ENCODE results near the gene CRISPLD2.

Gene CRISPLD2

GRCh38 chr16:84891149-84891795 is 71.5 kb downstream of the CRISPLD2 start:
- Histone ChIP-seq H3K36me3 (ENCODE audit: control insufficient read depth in 2 of 2, insufficient read depth in 1 of 2, low read length in 2 of 2) (no peaks in the 10 kb centered on the region), H3K4me1 (ENCODE audit: control insufficient read depth, insufficient read depth, low read length) (no peaks in the 10 kb centered on the region), H3K4me3 (ENCODE audit: low read depth, low read length) (no peak overlapping the region), H3K9me3 (ENCODE audit: control insufficient read depth, insufficient read depth, low read depth, low read length) (no peaks in the 10 kb centered on the region), H3K27ac (ENCODE audit: extremely low read depth, low read depth, low read length) (no peak overlapping the region)
- no peak for TF ChIP-seq ZNF146 (tag by site-specific recombination; IDR thresholded peaks at IDR 0.05)
- TF ChIP-seq ZNF530 (tag by site-specific recombination; IDR thresholded peaks at IDR 0.05; ENCODE audit: low read depth) = no peak
- TF ChIP-seq ZNF785 (tag by site-specific recombination; IDR thresholded peaks at IDR 0.05) = no peak
- no peak for TF ChIP-seq ZEB2 (tag by site-specific recombination; IDR thresholded peaks at IDR 0.05)
- TF ChIP-seq ZBTB21 (tag by site-specific recombination; IDR thresholded peaks at IDR 0.05) = no peak
- TF ChIP-seq PRDM6 (tag by site-specific recombination; IDR thresholded peaks at IDR 0.05) = no peak
- TF ChIP-seq ZBTB17 (tag by site-specific recombination; IDR thresholded peaks at IDR 0.05) = no peak
- no peak for TF ChIP-seq TRIM28 (IDR thresholded peaks at IDR 0.05; ENCODE audit: borderline replicate concordance, low read length)
- TF ChIP-seq ZNF660 (tag by site-specific recombination; IDR thresholded peaks at IDR 0.05) = no peak
- TF ChIP-seq, protein P1, sequence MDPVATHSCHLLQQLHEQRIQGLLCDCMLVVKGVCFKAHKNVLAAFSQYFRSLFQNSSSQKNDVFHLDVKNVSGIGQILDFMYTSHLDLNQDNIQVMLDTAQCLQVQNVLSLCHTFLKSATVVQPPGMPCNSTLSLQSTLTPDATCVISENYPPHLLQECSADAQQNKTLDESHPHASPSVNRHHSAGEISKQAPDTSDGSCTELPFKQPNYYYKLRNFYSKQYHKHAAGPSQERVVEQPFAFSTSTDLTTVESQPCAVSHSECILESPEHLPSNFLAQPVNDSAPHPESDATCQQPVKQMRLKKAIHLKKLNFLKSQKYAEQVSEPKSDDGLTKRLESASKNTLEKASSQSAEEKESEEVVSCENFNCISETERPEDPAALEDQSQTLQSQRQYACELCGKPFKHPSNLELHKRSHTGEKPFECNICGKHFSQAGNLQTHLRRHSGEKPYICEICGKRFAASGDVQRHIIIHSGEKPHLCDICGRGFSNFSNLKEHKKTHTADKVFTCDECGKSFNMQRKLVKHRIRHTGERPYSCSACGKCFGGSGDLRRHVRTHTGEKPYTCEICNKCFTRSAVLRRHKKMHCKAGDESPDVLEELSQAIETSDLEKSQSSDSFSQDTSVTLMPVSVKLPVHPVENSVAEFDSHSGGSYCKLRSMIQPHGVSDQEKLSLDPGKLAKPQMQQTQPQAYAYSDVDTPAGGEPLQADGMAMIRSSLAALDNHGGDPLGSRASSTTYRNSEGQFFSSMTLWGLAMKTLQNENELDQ (tag by site-specific recombination; IDR thresholded peaks at IDR 0.05; ENCODE audit: low read depth) = no peak
- TF ChIP-seq ZNF184 (tag by site-specific recombination; IDR thresholded peaks at IDR 0.05) = no peak
- no peak for TF ChIP-seq ZNF148 (tag by site-specific recombination; IDR thresholded peaks at IDR 0.05; ENCODE audit: borderline replicate concordance)
- no peak for TF ChIP-seq ZNF114 (tag by site-specific recombination; IDR thresholded peaks at IDR 0.05)
- no peak for TF ChIP-seq ZNF214 (tag by site-specific recombination; IDR thresholded peaks at IDR 0.05; ENCODE audit: borderline replicate concordance)
- no peak for TF ChIP-seq ZNF2 (tag by site-specific recombination; IDR thresholded peaks at IDR 0.05)
- no peak for TF ChIP-seq ZNF302 (tag by site-specific recombination; IDR thresholded peaks at IDR 0.05; ENCODE audit: low read depth)
- TF ChIP-seq YY1 (tag by site-specific recombination; IDR thresholded peaks at IDR 0.05) = no peak
- TF ChIP-seq, protein P2, sequence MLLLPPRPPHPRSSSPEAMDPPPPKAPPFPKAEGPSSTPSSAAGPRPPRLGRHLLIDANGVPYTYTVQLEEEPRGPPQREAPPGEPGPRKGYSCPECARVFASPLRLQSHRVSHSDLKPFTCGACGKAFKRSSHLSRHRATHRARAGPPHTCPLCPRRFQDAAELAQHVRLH (tag by site-specific recombination; IDR thresholded peaks at IDR 0.05) = no peak
- TF ChIP-seq ZNF48 (tag by site-specific recombination; IDR thresholded peaks at IDR 0.05) = no peak
- ChIA-PET CTCF (interaction anchor here (1.4 kb wide), 1 partner anchor 137 kb away, joined by 5 read pairs; no protein-coding TSS in a partner anchor), POLR2A (no interaction called here)

GRCh38 chr16:84892097-84892496 is 72.3 kb downstream of the CRISPLD2 start:
- ChIA-PET POLR2A (no interaction called here), CTCF (interaction anchor here (0.5 to 1.4 kb wide), 3 partner anchors 78 to 223 kb away, joined by 3 to 5 read pairs (median 3); no protein-coding TSS in a partner anchor)
- H3K4me3 ChIP-seq (ENCODE audit: low read depth, low read length) = no peak overlapping the region
- H3K36me3 ChIP-seq (ENCODE audit: control insufficient read depth in 2 of 2, insufficient read depth in 1 of 2, low read length in 2 of 2) = no peaks in the 10 kb centered on the region
- H3K27ac ChIP-seq (ENCODE audit: extremely low read depth, low read depth, low read length) = no peak overlapping the region
- H3K4me1 ChIP-seq (ENCODE audit: control insufficient read depth, insufficient read depth, low read length) = no peaks in the 10 kb centered on the region
- TF ChIP-seq ZNF221 (tag by site-specific recombination; IDR thresholded peaks at IDR 0.05; ENCODE audit: borderline replicate concordance) (no peak), SCRT2 (tag by site-specific recombination; IDR thresholded peaks at IDR 0.05) (no peak)
- H3K9me3 ChIP-seq (ENCODE audit: control insufficient read depth, insufficient read depth, low read depth, low read length) = no peaks in the 10 kb centered on the region

Measured in HEK293 (cell line).